Stimulated activated CD4-positive, alpha-beta T cell treated with anti-CD3 and anti-CD28 coated beads, Interleukin-2, amount 100 ng/mL, for 48 hours (primary cell): Measurements from ENCODE around the gene JCAD.

Experiments used
- DNase-seq, 2 donors: peaks; one replicate each; pipeline ENCODE4 v3.0.0-alpha.2; 2020

Gene JCAD

DNA sequence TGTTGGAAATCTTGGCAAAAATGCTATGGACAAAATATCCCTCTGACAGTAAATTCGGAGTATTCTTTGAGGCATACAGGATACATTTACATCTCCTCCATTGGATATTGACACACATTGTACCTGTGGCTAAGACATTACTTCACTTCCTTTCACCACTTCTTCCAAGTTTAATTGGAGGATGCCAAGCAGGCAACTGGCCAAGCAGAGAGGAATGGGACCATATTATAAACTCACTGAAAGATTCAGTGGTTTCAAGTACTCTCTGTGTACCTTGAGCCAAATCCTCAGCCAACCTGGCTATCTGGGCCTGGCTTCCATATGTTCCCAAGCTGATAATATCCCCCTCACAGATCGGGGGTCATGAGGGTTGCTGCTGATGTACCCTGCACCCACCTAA, 14.7 kb upstream of the JCAD start:
- DNase-seq: no peak

DNA sequence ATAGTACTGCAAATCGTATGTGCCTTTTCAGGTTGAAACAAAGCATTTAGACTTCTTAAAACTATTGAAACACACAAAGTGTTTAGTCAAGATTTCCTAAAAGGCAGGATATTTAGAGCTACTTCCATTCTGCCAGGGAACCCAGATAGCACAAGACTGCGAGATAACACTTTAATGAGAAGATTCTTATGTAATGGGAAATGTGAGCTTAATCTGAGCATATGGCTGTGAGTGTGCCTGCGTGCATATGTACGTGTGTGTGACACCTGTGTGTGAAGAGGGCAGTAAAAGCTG, 14.3 kb upstream of the JCAD start:
- no peak for DNase-seq

DNA sequence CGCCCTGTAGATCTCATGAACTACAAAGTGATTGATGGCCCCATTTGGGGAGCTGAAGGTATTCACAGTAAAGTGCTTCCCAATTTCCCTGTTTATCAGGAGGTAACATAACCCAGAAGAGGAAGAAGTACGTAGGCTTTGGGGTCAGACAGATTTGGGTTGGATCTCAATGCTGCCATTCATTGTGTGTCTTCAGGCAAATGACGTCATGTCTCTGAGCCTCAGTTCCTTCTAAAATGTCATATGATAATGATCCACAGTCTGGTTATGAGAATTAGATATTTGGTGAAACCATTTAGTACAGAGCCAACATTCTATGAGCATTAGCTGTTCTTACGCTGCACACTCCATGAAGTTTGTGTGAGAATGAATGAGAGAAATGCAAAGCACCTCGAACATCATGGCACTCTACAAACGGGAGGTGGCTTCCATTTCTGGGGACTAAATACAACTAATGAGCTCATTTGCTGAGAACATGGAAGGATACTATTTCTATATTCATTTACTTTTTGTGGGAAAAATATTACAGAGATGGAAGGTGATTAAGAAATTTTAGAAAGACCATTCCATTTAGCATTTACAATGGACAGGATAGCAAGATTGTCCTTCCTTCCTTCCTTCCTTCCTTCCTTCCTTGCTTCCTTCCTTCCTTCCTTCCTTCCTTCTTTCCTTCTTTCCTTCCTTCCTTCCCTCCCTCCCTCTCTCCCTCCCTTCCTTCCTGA, 13.8 kb upstream of the JCAD start:
- DNase-seq: no peak

DNA sequence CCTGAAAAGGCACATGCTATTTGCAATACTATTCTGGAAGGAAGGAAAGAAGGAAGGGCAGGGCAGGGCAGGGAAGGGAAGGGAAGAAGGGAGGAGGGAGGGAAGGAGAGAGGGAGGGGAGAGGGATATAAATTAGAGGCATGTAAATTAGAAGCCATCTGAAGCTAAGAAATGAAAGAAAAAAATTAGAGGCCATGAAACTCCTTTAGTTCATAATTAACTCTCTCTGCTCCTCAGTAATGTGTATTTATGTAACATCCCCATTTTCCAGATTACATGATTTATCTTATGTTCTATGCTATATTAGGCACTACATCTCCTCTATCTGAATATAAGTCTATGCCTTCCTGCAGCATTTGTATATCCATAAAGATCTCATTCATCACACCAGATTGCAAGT, 12.7 kb upstream of the JCAD start:
- DNase-seq: no peak

DNA sequence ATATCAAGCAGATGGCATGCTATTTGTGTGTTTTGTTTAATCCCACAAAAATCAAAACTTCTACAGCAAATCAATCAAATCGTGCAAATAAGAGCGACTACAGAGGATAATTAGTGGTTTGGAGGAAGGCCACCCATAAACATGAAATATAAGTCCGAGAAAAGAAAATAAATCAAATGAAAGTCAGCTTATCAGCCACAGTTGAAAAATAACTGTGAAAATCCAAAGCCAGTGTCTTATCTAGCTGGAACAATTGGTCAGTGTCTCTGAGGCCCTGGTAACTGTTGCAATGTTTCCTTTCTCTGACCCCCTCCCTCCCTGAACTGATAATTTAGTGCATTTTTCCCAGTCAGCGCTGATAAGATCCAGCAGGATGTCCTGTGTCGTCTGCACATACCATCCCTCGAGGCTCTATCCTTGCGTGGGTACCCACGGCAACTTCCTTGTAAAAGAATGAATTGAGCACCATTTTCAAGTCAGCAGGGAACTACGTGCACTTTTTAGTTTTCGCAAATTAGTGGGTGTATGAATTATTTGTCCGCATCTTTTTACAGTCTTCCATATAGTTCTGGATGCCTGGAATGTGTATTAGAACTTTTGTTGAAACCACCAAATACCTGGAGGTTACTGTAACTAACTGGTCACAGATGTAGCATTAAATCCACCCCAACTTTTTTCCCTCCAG, 10.8 kb upstream of the JCAD start:
- no peak for DNase-seq

DNA sequence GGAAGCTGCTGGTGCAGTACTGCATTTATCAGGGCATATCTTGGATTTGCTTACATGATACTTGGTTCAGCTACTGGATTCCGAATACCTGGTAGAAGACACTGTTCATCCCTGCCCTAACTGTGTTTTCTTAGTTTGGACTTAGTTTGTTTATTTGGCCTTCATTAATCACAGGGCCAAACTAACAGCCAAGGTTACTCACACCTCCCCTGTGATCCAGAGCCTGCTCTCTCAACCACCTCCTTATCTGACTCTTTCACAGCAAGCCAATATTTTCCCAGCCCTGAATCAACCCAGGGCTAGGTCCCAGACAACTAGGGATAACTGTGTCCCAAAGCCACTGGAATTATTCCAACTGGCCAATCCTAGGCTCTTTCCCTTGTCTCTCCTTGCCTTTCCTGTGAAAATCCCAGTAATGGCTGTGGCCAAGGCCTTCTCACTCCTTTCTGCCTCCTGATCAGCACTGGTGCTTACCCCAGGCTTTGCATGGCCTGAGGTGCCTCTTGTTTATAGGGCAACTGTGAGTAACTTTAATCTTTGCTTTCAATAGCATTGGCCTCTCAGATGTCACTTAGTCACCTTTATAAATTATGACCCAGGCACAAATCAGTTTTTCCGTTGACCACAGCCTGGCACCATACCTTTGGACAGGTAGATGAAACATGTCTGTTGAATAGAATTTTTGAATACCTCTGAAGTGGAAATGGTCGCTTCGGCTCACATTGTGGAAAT, 9.3 kb upstream of the JCAD start:
- DNase-seq: no peak

DNA sequence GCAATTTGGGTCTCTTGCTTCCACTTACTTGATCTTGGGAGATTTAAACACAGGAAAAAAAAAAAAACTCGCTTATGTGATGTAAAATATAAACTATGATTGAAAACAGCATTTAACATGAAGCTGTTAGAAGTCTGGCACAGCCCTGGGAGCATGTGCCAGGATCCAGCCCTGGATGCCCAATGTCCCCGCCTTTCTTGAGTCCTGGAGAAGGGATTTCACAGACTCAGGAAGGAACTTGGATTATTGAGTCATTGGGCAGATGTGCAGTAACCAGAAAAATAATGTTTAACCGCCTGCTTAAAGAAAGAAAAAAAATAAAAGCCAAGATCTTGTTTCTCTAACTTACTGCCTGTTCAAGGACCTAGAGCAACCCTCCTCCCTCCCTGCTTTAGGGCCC, 3.7 kb upstream of the JCAD start:
- no peak for DNase-seq

DNA sequence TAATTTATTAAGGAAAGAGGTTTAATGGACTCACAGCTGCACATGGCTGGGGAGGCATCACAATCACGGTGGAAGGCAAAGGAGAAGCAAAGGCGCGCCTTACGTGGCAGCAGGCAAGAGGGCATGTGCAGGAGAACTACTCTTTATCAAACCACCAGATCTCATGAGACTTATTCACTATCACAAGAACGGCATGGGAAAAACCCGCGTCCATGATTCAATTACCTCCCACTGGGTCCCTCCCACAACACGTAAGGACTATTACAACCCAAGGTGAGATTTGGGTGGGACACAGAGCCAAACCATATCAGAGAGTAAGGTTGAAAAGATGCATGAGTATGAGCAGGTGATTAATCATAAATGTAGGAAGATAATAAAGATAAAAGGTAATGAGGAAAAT, 3.2 kb upstream of the JCAD start:
- DNase-seq: no peak

DNA sequence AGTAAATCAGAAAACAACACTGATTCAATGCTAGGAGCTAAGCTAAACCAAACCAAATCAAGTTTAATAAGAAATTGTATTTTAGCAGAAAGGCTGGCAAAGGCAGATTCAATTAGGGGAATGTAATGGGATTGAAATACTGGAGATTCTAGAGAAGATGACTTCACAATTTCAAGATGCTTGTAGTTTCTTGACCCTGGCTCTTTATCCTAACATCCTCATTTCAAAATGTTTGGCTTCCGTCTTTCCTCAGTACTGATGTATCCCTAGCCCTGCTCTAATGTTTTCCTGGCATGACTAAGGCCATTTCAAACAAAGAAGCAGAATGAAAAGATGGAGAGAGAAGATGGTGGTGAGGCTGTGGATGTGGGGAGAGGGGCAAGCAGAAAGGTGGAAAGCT, 2.7 kb upstream of the JCAD start:
- no peak for DNase-seq

DNA sequence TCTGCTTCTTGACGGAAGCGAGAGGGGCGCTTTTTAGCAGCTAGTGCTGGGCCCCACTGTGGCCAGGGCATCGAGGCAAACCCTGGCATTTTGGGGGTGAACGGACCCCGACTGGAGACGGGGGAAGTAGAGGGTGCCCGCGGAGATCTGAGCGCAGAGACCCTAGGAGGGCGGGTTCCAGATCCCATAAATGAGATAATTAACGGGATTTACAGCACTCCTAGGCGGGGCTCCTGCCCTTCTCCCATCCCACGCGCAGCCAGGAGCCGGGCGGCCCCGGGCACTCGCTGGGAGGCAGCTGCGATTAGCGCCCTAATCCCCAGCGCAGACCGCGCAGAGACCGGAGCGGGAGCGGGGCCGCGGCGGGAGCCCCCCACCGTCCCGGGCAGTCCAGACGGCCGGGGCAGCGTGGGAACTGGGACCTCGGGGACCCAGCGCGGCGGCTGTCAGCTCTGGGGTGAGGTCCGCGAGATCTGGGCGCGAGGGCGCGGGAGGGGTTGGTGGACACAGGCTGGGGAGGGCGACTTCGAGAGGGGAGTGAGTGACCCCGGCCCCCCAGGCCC, 735 bp downstream of the JCAD start:
- no peak for DNase-seq

DNA sequence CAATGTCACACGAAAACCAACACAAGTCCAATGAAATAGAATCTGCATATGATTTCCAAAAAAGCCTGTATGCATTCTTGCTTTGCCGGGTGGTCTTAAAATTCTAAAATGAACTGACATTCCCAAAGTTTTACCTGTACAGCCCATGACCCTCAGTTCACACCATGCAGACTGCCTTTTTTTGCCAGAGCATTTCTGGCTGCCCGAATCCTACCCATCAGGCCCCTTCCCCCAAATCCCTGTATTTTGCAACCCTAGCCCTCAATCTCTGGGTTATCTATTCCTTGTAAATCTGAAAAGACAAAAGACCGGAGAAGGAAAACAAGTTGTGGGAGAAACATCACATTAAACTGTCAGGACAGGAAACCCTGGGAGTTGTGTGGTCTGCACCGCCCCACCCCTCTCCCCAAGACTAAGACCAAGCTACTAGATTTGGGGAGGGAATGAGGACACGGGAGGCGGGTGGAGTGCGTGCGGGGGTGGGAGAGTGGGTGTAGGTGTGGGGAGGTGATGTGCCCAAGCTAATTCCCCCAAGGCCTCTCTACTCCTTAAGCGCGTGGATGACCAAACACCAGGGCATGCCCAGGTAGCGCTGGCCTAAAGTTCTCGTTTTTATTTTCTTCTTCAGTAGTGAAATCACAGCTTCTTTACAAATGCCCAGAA, 1.4 kb downstream of the JCAD start:
- no peak for DNase-seq

DNA sequence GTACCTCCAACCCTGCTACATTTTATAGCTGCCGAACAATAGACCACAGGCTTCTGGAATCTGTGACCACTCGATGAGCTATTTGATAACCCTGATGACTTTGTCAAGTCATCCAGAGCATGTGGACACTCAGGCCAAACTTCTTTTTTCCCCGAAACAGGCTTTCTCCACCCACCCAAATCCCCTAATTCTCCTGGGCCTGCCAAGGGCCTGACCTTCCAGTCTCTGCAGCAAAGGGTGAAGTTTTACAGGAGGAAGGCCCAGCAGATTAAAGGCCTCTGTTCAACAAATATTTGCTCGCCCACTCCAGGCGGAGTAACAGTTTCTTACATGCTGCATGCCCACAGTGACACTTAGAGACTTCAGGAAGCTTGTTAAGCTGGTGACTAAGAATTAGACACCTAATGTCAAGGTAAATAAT, 2.0 kb downstream of the JCAD start:
- DNase-seq: no peak

DNA sequence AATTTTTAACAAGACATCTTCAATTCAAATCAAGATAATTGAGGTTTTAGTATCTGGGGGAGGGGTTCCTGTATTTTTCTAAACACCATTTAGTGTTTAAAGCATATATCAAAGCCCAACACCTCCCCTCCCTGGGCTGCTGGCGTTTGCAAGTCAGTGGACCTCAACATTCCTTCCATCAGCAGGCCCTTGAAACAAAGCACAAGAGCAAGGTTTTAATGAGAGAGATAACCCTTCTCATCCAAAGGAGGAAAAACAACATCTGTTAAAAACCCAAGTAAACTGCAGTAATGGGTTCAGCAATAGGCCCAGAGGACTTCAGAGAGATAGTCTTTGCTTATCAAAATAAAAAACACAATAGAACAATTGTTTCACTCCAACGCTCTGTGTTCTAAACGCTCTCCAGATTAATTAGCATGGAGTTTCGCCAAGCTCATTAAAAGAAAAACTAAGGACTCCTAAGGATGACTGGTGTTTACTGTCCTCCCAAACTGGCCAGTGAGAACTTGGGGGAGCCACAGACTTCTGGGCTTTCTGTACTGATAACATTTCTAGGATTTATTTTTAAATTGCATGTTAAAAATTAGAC, 2.5 kb downstream of the JCAD start:
- no peak for DNase-seq

DNA sequence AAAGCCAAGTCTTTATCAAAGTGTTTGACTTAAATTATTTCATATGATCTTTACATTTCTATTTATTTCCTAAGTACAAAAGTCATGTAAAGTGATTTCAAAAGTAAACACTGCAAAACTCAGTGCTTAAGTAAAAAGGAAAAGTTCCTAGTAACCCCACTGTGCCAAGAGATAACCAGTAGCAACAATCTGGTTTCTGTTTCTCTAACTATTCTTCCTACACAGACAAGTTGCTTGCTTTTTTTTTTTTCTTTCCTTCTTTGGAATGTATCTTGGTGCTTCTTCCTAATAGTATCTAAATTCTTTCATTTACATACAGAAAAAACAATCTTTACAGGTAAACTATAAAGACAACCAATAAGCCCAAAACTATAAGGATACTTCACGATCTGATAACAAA, 3.1 kb downstream of the JCAD start:
- no peak for DNase-seq

DNA sequence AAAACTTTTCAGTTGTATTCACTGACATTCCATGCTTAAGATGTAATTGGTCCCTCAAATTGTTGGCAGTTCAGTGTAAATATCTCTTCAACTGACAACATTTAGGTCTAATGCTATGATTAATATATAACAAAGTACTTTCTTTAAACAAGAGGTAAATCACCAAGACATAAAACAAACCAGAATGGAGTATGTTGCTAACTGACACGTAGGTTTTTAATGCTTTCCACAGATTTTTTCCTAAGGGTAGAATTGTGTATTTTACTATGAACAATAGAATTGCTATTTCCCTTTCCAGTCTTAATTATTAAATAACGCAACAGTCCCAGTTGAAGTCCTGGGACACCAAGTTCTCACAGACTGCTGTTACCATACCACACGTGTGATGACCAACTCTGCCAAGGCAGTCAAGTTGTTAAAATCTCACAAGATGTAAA, 4.1 kb downstream of the JCAD start:
- no peak for DNase-seq

DNA sequence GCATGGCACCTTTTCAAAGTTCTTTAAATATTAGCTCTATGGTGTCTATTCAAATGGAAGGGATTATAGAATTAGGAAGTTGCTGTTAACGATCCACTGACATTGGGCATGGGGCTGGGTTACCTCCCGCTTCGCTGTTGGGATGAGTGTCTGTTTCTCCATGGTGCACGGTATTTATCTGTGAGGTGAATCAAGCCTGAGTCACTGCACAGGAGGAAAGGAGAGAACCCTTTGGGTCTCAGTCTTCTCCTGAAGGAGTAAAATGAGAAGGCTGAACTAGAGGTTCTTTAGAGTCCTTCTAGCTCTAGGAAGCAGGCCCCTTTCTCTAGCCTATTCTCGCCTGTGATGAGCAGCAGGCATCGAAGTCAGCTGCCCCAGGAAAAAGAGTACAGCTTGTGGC, 7.3 kb downstream of the JCAD start:
- no peak for DNase-seq

DNA sequence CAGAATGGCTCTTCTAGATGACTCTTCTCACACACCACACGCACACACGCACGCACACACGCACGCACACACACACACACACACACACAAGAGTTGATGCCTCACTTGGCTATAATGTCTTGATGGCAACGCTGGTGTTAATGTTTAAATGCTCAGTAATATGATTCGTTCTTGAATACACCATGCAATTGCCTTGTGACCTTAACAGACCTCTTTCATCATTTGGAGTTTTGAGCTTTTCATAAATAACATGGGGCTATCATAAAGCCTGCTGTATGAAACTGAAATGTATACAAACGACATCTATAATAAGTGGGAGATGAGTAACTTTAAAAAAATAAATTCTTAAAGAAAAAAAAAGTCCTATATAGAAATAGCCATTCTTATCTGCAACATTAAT, 8.2 kb downstream of the JCAD start:
- DNase-seq: no peak

DNA sequence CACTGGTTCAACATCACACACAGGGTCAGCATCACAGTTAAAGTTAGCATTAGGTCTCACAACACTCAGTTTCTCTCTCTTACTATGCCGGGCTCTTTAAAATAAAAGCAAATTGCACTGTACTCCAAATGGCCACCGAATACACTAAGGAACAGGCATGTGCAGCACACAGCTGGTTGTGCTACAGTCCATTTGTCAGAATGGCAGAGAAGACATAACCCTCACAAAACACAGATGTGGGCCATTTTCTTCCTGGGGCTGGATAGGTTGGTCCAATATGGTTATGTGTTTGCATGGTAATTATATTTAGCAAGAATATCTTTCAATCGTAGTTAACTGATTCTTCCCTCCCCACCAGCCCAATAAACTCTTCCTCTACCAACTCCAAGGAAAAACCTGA, 9.0 kb downstream of the JCAD start:
- no peak for DNase-seq

DNA sequence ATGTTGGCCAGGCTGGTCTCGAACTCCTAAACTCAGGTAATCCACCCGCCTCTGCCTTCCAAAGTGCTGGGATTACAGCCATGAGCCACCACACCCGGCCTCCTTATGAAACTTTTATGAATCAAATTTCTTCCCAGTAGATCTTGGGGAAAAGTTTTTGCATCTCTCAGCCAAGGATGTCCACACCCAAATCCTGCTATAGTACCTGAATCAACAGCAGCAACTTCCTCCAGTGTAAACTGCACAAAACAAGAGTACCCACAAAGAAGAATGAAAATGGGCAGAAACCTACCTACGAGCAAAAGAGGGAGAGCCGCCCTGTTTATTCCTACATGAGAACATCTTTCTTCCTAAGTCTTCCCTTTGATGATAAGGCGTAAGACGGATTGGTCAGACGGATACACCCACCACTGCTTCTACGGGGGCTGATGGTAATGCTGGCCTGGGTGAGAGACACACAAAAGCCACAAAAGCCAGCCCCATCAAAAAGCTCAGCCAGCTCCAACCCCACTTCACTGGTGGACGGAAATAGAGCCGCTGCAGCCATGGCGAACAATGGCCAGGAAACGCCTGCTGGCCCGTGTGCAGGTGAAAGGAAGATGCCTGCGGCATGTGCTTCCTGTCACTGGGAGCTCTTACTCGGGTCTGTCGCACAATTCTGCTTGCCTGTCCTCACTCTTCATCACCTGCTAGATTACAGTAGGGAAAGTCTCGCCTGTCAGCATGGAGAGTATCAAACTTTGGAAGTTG, 10.4 kb downstream of the JCAD start:
- no peak for DNase-seq

DNA sequence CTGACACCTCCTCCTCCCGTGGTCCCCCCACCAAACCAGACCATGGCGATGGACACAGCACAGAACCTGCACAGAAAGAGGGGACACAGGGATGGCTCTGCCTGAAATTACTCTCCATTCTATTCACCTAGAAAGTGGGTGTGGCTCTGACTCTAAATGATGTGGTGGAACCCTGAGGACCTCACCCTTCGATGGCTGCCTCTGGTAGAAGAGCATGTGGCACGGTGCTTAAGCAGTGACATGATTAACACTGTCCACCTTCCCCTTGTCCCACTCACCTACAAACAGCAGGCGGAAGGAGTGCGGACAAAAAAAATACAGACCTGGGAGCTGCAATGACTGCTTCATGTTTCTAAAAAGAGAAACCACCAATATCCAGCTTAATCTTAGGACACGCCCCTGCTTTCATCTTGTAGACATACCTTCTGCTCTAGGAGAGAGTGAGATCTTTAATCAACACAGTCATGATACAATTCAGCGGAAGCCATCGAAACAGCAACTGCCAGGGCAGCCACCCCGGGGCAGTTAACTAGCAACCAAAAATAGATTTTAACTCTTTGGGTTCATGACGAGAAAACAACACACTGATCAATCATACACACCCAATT, 11.4 kb downstream of the JCAD start:
- DNase-seq: no peak

DNA sequence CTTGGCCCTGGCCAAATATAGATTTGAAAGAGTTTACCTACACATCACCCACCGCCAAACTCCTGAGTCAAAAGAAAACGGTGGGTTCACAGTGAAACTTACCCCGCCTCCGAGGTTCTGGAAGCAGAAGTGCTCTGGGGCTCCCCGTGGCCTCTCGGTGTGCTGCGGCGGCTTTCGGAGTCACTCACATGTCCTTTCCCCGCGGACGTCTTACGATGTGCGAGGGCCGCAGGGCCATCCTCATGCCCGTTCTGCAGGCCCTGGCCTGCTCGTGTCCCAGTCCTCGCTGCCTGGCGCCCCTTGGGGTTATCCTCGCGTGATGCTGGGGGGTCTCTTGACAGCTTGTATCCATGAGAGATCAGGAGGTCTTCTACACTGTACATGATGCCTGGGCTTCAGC, 12.0 kb downstream of the JCAD start:
- DNase-seq: no peak

DNA sequence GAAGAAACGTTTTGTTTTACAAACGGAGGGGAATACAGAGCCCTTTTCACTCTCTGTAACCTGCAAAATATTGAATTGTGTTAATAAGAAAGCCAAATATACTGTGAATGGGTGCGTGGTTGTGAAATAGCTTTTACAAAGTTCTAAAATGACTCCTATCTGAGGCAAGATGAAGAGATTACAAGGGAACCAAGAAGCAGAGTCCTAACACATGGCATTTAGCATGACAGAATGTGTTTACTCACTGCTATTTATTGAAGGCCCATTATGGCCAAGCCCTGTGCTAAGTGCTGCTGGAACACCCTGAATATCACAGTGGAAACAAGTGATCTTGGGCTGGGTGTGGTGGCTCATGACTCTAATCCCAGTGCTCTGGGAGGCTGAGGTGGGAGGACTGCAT, 12.9 kb downstream of the JCAD start:
- no peak for DNase-seq
